HG02623 (cell line): ENCODE measurements around the gene TBXA2R.

Source experiments
- ATAC-seq: cut with Tn5 transposase; IDR thresholded peaks from one replicate; pipeline ENCODE4 v1.9.1; 2021; ENCODE audit warnings: moderate library complexity; ENCODE audit not compliant: unreplicated experiment

Gene TBXA2R

GRCh38 chr19:3607303-3608078 lies 816 bp upstream of the TBXA2R start:
- ATAC-seq = no peak

DNA sequence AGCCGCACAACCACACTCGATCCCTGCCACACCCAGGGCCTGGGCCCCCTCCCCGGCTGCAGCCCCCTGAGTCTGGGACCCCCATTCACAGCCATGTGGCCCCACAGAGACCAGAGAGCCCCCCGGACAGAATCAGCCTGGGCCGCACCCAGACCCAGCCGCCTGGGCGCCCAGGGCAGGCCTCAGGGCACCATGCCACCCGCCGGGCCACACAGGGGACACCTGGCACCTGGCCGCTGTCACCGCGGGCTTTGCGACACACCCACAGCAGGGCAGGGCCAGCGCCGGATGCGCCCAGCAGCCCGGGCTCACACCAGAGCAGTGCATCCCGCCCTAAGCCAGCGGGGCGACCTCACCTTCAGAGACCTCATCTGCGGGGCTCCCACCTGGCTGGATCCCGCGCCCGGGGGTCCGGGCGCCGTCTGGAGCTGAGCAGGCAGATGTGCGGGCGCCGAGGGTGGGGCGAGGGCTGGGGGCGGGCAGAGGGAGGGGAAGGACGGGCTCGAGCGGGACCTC lies 443 bp downstream of the TBXA2R start:
- no peak for ATAC-seq

DNA sequence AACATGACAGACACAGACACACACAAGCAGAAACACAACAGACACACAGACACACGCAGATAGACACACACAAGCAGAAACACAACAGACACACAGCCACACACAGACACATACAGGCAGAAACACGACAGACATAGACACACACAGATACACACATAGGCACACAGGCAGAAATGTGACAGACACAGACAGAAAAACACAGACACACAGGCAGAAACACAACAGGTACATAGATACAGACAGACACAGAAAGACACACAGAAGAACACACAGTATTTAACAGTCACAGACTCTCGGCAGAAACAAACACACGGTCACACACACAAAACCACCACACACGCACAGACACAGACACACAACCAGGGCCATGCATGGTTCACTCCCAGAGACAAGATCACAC lies 905 bp downstream of the TBXA2R start:
- no peak for ATAC-seq

DNA sequence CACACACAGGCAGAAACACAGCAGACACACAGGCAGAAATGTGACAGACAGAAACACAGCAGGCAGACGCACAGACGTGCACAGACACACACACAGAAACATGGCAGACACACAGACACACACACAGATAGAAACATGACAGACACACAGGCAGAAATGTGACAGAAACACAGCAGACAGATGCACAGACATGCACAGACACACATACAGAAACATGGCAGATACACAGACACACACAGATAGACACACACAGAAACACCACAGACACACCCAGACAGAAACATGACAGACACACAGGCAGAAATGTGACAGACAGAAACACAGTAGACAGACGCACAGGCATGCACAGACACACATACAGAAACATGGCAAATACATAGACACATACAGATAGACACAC lies 1.3 kb downstream of the TBXA2R start:
- no peak for ATAC-seq

DNA sequence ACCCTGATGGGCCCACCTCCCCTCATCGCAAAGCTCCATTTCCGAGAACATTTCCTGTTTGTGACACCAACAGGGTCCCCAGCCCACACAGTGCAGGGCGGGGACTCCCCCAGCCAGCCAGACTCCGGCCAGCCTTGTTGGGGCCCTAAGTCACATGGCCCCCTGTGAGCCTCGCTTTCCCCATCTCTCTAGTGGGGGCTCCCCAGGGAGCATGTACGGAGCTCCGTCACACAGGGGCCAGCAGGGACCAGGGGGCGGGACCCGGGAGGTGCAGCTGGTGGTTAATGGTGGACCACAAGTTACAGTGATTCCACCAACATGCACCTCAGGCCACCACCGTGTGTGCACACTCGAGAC lies 1.7 kb downstream of the TBXA2R start:
- ATAC-seq = no peak

- no peak for ATAC-seq
These were observed 2.3 kb downstream of the TBXA2R start for GRCh38 chr19:3604227-3604986.

DNA sequence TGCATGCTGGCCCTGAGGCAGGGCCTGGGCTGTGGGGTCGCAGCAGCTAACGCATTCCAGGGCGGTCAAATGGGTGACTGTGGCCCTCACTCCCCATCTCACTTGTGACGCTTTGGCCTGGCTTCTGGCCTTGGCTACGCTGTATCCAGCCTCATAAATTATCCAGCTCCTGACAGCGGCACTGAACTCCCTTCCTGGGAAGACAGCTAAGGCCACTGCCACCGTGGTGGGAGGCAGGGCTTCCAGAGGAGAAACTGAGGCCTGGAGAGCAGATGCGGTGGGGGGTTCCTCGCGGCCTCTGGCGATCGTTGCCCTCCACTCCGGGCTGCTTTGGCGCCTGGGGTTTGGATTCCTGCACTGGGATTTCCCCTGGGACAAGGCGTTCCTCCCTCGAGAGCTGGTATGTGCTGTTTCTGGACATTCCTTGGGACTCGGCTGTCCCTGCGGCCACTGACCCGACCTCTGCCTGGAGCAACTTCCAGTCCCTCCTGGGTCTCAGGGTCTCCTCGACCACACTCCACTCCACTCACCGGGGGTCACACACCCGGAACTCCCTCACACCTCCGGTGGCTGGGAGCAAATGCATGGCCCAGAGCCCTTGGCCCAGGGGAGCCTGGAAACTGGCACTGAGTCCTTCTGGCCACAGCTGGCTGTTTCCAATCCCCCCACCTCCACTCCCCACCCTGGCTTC lies 3.4 kb downstream of the TBXA2R start:
- no peak for ATAC-seq

DNA sequence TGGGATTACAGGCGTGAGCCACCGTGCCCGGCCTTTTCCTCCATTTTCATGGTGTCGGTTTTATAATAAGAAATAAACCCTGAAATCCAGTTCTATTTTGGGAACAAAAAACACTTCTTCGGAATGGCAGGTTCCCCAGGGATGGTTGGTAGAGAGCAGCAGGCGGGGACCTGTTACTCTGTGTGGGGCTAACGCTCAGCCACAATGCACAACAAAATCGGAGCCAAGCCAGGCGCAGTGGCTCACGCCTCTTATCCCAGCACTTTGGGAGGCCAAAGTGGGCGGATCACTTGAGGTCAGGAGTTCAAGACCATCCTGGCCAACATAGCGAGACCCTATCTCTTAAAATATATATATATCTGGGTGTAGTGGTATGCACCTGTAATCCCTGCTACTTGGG lies 5.7 kb downstream of the TBXA2R start:
- no peak for ATAC-seq

- ATAC-seq = no peak
These were observed 6.9 kb downstream of the TBXA2R start for GRCh38 chr19:3599776-3600187.

DNA sequence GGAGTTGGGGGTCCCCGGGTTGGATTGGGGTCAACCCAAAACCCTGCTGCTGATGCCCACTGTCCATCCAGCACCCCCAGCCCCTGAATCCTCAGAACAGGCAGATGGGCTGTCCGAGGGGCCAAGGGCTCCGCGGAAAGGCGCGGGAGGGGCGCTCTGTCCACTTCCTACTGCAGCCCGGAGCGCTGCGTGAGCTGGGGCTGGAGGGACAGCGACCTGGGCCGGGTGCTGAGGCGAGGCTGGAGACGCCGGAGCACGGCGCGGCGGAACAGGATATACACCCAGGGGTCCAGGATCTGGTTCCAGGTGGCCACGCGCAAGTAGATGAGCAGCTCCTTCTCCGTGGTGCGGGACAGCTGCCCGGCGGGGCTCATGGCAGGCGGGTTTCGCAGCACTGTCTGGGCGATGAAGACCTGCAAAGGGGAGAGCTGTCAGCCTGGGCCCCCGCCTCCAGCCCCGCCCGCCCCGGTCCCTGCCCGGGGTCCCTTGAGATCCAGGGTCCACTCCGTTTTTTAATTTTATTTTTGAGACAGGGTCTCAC lies 11.1 kb downstream of the TBXA2R start:
- no peak for ATAC-seq

DNA sequence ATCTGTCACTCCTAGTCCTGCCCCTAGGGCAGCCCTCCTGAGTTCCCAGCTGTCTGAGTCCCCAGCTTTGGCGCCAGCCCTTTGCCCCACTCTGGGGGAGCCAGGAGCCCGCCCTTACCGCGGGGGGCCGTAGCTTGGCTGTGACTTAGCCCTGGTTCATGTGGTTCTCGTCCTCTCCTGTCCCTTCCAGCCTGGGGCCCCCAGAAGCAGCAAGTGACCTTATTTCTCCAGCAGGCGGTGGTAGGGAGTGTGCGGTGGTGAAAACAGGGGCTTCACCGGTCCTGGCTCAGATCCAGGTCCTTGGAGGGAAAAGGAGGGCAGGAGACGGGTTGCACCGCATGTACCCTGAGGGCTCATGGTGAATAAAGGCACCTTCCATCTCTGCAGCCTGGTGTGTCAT lies 13.5 kb downstream of the TBXA2R start:
- ATAC-seq = no peak

DNA sequence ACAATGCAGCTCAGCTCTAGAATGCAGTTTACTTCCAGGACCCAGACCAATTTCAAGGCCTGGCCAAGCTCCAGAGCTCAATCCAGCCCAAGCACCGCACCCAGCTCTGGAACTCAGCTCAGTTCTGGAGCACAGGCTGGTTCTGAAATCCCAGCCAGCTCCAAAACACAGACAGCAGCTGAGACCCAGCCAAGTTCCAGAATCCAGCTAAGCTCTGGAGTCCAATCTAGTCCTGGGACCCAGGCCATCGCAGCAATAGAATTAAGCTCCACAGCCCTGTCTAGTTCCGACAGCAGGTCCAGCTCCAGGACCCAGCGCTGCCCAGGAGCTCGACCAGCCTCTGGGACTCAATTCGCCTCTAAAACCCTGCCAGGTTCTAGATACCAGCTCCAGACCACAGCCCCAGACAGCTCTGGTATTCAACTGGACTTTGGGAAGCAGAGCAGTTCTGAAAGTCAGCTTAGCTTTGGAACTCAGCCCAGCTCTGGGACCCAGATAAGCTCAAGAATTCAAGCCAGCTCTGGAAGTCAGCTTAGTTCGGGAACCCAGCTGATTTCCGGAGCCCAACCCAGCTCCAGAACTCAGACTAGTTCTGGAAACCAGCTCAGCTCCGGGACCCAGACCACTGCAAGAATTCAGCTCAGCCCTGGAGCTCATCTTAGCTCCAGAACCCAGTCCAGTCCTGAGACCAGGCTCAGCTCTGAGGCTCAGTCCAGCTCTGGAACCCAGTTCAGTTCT lies 14.6 kb downstream of the TBXA2R start:
- ATAC-seq = no peak

DNA sequence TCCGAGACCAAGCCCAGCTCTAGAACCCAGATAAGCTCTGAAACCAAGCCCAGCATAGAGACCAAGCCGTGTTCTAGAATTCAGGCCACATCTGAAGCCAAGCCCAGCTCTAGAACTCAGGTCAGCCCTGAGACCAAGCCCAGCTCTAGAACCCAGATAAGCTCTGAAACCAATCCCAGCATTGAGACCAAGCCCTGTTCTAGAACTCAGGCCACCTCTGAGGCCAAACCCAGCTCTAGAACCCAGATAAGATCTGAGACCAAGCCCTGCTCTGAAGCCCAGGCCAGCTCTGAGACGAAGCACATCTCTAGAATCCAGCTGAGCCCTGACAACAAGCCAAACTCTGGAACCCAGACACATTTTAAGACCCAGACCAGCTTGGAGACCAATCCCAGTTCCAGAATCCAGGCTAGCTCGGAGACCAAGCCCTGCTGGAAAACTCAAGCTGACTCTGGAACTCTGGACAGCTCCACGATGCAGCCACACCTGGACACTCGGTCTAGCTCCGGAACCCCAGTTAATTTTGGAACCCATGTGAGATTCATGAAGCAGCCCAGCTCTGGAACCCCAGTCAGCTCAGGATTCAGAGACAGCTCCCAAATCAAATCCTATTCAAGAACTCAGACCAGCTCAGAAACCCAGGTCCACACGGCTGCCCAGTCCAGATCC lies 15.6 kb downstream of the TBXA2R start:
- no peak for ATAC-seq

DNA sequence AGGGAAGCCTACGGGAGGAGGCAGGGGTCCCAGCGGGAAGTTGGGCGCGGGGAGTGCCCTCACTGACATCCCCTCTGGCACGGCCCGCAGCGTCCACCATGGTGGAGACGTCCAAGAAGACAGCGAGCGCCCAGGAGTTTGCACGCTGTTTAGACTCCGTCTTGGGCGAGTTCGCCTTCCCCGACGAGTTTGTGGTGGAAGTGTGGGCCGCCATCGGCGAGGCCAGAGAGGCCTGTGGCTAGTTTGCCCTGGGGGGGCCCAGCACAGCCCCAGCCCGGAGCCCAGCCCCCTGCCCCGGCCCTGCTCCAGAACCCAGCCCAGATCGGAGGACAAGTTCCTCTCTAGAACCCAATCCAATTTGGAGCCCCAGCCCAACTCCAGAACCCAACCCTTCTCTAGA lies 16.7 kb downstream of the TBXA2R start:
- no peak for ATAC-seq

GRCh38 chr19:3589439-3589838 lies 17.2 kb downstream of the TBXA2R start:
- ATAC-seq = no peak

DNA sequence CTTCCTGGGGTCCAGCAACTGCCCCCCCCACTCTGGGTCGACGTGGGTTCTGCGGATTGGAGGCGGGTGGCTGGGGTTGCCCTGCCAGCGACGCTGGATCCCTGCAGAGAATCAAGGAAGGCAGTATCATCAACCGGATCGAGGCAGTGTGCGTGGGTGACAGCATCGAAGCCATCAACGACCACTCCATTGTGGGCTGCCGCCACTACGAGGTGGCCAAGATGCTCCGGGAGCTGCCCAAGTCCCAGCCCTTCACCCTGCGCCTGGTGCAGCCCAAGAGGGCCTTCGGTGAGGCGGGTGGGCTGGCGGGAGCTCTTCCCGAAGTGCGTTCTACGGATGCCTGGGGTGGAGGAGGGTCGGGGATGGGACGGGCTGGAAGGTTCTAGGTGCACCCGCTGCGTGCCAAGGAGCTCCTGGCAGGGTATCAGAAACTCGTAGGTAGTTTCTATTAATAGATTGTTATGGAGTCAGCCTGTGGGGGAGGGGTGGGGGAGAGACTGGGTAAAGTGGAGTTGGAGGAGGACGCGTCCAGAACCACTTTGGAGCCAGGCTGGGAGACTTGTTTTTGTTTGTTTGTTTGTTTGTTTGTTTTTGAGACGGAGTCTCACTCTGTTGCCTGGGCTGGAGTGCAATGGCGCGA lies 19.8 kb downstream of the TBXA2R start:
- ATAC-seq = no peak

DNA sequence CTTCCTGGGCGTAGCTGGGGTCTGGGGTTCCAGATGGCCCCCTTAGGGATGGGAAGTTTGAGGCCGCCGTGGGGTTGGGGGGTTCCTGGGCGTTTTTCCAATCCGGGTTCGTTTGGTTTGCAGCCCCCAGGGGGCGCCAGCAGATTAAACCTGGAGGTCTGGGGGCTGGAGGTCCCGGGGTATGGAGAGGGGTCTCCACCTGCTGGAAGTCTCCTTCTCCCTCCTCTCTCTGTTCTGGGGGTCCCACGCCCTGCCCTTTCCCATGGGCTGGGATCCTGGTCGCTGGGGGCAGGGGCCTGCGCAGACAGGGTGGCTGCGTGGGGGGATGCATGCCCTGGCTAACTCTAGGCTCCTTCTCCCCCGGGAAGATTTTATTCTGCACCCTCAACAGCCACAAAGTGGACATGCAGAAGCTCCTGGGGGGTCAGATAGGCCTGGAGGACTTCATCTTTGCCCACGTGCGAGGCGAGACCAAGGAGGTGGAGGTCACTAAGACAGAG lies 20.5 kb downstream of the TBXA2R start:
- no peak for ATAC-seq

- ATAC-seq = no peak
These were observed 21.2 kb downstream of the TBXA2R start, which contains the start of gene GIPC3 for GRCh38 chr19:3585301-3586126. Gene GIPC3, plus strand, starts transcription at chr19:3585478. Its CDS starts 120 bp downstream, at chr19:3585598.
